ENCODE measurements around the gene AGBL1. TPM values are rescaled to one million over a fixed set of nuclear protein-coding genes. Genes with fewer than 3 reads are reported as not detected.

AGBL1 gene
- total RNA-seq, 1 experiment from 2014 or later: not detected

GRCh38 chr15:86973284-86973844, 893.7 kb downstream of the AGBL1 start:
- H2BK12ac ChIP-seq (ENCODE audit: insufficient read length, low read depth, low read length): no peak overlapping the region
- Mint-ChIP-seq H3K27me3 (ENCODE audit: low read depth) (no peaks in the 10 kb centered on the region), H3K9me3 (no peaks in the 10 kb centered on the region), H3K4me3 (no peak overlapping the region), H3K36me3 (ENCODE audit: insufficient read depth in 1 of 3, low read depth in 3 of 3) (no peaks in the 10 kb centered on the region), H3K4me1 (peaks cover 11 to 13% of the 10 kb centered on the region in 2 experiments), H3K27ac (no peak overlapping the region)
- H2AFZ ChIP-seq (ENCODE audit: low read length): no peak overlapping the region
- no peak overlapping the region for H4K91ac ChIP-seq (ENCODE audit: insufficient read length, low read depth, low read length)
- H3K4me1 ChIP-seq (ENCODE audit: insufficient read depth, low read length): peaks cover 6% of the 10 kb centered on the region; the same call in 1 of the 2 replicates
- H3K14ac ChIP-seq (ENCODE audit: insufficient read depth, low read length): no peak overlapping the region
- no peaks in the 10 kb centered on the region for H3K79me2 ChIP-seq (ENCODE audit: insufficient read depth, low read length)
- no peak overlapping the region for H3K23ac ChIP-seq (ENCODE audit: insufficient read length, low read depth, low read length)
- H3T11ph ChIP-seq (ENCODE audit: low read length): no peak overlapping the region
- no peak overlapping the region for H2BK120ac ChIP-seq (ENCODE audit: low read depth, low read length, poor library complexity, severe bottlenecking)
- no peak overlapping the region for H3K56ac ChIP-seq (ENCODE audit: insufficient read length, low read depth, low read length)
- H4K20me1 ChIP-seq (ENCODE audit: control insufficient read depth, insufficient read depth, insufficient read length): no peaks in the 10 kb centered on the region
- no peaks in the 10 kb centered on the region for H3K9me3 ChIP-seq (ENCODE audit: control insufficient read depth, low read depth, low read length)
- no peak overlapping the region for H3K9ac ChIP-seq (ENCODE audit: extremely low read depth, insufficient read length, low read length)
- H2BK20ac ChIP-seq (ENCODE audit: low read depth, low read length, poor library complexity, severe bottlenecking): no peak overlapping the region
- no peaks in the 10 kb centered on the region for H3K79me1 ChIP-seq (ENCODE audit: insufficient read depth, low read depth, low read length, poor library complexity, severe bottlenecking)
- no peak overlapping the region for H2BK15ac ChIP-seq (ENCODE audit: low read depth, low read length)
- DNase-seq: no peak
- no peak overlapping the region for H3K27ac ChIP-seq (ENCODE audit: insufficient read length, low read depth, low read length)
- H3K4ac ChIP-seq (ENCODE audit: low read depth, low read length): no peak overlapping the region
- H3K18ac ChIP-seq (ENCODE audit: insufficient read length, low read depth, low read length): no peak overlapping the region
- no peaks in the 10 kb centered on the region for H3K23me2 ChIP-seq (ENCODE audit: insufficient read length, low read depth, low read length, poor library complexity, severe bottlenecking)
- no peaks in the 10 kb centered on the region for H3K27me3 ChIP-seq (ENCODE audit: insufficient read depth, low read length)
- no peak overlapping the region for H2AK5ac ChIP-seq (ENCODE audit: insufficient read length, low read length)
- no CpG with 5 or more reads among the region's 2 CpGs for WGBS (ENCODE audit: extremely low coverage, insufficient read length, low lambda C conversion rate)
- H3K4me2 ChIP-seq (ENCODE audit: insufficient read depth, insufficient read length, low read length): no peak overlapping the region
- TF ChIP-seq CTCF (conservative IDR thresholded peaks at IDR 0.05): no peak
- no peak overlapping the region for H4K5ac ChIP-seq (ENCODE audit: insufficient read length, low read depth, low read length)
- no peak overlapping the region for H2BK5ac ChIP-seq (ENCODE audit: insufficient read length, low read length)
- H4K8ac ChIP-seq (replicated peaks; ENCODE audit: insufficient read length, low read depth, low read length): no peak overlapping the region

All from H9 (cell line).